Left ventricle myocardium inferior (tissue), 1 donor: ENCODE measurements around the gene JUNB. TPM values are rescaled to one million over a fixed set of nuclear protein-coding genes. Genes with fewer than 3 reads are reported as not detected.

Source experiments
- DNase-seq: peaks from one replicate; pipeline ENCODE4 v3.0.0-alpha.2; 2020
- H3K27ac ChIP-seq: fragments of 200-600 bp; replicated peaks from 2 replicates; pipeline ENCODE4 v1.8.0; 2021
- H3K27me3 ChIP-seq: fragments of 200-600 bp; 2 replicates; pipeline ENCODE4 v1.8.0; 2021; ENCODE audit warnings: low read depth
- H3K36me3 ChIP-seq: fragments of 200-600 bp; 2 replicates; pipeline ENCODE4 v1.8.0; 2021
- H3K4me1 ChIP-seq: fragments of 200-600 bp; 2 replicates; pipeline ENCODE4 v1.8.0; 2021
- H3K4me3 ChIP-seq: fragments of 200-600 bp; 2 replicates; pipeline ENCODE4 v1.8.0; 2021; ENCODE audit warnings: mild to moderate bottlenecking, moderate library complexity
- H3K9me3 ChIP-seq: fragments of 200-600 bp; replicated peaks from 2 replicates; pipeline ENCODE4 v1.8.0; 2021
- intact Hi-C: fragments of 100-400 bp; cut with micrococcal nuclease; formaldehyde crosslinking; loops from one replicate; pipeline ENCODE4 v1.11.0; 2022
- total RNA-seq: library from RNA; stranded (reverse); fragmentation: NEBNext Ultra II Directional; extraction: Animal tissue kit (Norgen Biotek cat#: 25700); gene quantifications from one replicate; pipeline ENCODE4 v1.2.1, GENCODE V29; 2021
- TF ChIP-seq, protein P1 (sequence below): fragments of 200-600 bp; IDR thresholded peaks from 2 replicates; pipeline ENCODE4 v1.8.0; 2021; ENCODE audit warnings: antibody characterized with exemption, mild to moderate bottlenecking, borderline replicate concordance
- donor health status: DM: no; HTN: yes; CAD: no; lungs with severe emphysema.

Gene JUNB
- total RNA-seq, 1 donor from 2014 or later, result 26.7 TPM

DNA sequence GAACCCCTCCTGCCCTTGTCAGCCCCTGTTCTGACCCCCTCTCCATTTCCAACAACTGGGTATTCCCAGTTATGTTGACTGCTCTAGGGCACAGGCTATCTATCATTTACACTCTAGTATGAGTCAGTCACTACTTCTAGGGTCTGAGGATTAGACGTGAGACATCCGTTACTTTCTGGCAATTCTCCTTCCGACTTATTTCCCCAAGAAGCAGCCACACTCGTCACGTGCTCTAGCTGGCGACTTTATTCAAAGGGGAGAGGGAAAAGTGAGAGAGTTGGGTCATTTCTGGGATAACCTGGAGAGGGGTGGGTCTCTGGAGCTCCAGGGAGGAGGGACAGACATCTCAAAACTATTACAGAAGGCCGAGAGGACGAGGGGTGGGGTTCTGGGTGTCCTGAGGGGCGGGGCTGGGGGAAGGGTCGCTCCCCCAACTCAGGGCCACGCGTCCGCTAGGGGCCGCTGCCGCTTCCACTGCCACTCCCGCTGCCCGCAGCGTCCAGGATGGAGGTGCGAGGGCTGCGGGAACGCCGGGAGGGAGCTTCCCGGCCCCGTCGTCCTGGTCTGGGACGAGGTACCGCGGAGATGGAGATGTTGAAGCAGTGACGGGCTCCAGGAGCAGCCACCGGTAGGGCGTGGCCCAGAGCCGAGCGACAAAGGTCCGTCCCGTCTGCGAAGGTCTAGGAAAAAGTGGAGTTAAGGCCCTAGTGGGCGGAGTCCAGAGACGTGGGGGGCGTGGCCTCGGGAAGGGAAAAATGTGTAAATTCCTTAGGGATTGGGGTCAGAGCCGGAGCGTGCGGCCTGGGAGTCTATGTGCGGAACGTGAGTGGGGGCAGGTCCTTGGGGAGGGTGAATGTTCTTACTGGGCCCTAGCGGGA, 34.2 kb downstream of the JUNB start:
- Histone ChIP-seq H3K4me3 (no peak overlapping the region), H3K36me3 (no peaks in the 10 kb centered on the region), H3K27ac (no peak overlapping the region), H3K4me1 (peaks cover 4% of the 10 kb centered on the region), H3K9me3 (peaks cover 7% of the 10 kb centered on the region), H3K27me3 (peaks cover 89% of the 10 kb centered on the region)
- intact Hi-C loops, result no loop called here
- no peak for DNase-seq
- TF ChIP-seq, protein P1, sequence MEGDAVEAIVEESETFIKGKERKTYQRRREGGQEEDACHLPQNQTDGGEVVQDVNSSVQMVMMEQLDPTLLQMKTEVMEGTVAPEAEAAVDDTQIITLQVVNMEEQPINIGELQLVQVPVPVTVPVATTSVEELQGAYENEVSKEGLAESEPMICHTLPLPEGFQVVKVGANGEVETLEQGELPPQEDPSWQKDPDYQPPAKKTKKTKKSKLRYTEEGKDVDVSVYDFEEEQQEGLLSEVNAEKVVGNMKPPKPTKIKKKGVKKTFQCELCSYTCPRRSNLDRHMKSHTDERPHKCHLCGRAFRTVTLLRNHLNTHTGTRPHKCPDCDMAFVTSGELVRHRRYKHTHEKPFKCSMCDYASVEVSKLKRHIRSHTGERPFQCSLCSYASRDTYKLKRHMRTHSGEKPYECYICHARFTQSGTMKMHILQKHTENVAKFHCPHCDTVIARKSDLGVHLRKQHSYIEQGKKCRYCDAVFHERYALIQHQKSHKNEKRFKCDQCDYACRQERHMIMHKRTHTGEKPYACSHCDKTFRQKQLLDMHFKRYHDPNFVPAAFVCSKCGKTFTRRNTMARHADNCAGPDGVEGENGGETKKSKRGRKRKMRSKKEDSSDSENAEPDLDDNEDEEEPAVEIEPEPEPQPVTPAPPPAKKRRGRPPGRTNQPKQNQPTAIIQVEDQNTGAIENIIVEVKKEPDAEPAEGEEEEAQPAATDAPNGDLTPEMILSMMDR, result peak; percentile 42

DNA sequence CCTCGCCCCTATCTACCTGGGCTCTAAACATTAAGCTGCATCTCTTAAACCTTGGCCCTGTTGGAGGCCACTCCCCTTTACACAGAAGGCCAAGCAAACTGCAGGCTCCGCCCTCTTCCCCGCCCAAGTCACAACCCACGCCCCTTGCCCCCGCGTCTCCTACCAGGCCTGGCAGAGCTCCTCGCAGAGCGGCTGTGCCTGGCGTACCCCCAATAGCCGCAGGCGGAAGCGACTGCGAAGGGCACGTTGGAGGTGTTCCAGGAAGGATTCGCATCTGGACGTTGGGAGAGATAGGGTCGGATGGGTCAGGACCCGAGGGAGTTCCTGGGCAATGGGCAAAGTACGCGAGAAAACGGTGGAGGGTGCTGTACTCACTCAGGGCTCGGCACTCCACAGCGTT, 37.2 kb downstream of the JUNB start:
- no peak overlapping the region for H3K4me3 ChIP-seq
- peaks cover 100% of the 10 kb centered on the region for H3K27me3 ChIP-seq
- intact Hi-C loops, result no loop called here
- H3K9me3 ChIP-seq, result no peaks in the 10 kb centered on the region
- no peak for DNase-seq
- H3K36me3 ChIP-seq, result no peaks in the 10 kb centered on the region
- H3K4me1 ChIP-seq, result peaks cover 17% of the 10 kb centered on the region
- H3K27ac ChIP-seq, result no peak overlapping the region
- TF ChIP-seq, protein P1, result no peak

DNA sequence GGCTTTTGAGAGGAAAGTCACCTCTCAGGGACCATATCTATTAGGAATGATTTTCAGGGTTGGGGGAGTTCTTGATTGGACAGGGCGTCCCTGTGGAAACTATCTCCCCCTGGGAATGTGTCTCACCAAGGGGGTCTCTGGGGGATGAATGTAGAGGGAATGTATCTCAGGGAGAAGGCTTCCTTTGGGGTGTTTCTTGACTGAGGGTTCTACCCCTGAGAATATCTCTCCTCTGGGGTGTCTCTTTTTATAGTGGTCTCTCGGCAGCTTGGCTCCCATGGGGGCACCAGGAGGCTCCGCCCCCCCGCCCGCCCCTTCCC, 42.1 kb downstream of the JUNB start:
- intact Hi-C loops, result no loop called here
- Histone ChIP-seq H3K27me3 (peaks cover 100% of the 10 kb centered on the region), H3K36me3 (no peaks in the 10 kb centered on the region), H3K4me1 (peaks cover 25% of the 10 kb centered on the region), H3K4me3 (peak overlapping the region; percentile 57), H3K9me3 (no peaks in the 10 kb centered on the region), H3K27ac (no peak overlapping the region)
- TF ChIP-seq, protein P1, result no peak
- no peak for DNase-seq

DNA sequence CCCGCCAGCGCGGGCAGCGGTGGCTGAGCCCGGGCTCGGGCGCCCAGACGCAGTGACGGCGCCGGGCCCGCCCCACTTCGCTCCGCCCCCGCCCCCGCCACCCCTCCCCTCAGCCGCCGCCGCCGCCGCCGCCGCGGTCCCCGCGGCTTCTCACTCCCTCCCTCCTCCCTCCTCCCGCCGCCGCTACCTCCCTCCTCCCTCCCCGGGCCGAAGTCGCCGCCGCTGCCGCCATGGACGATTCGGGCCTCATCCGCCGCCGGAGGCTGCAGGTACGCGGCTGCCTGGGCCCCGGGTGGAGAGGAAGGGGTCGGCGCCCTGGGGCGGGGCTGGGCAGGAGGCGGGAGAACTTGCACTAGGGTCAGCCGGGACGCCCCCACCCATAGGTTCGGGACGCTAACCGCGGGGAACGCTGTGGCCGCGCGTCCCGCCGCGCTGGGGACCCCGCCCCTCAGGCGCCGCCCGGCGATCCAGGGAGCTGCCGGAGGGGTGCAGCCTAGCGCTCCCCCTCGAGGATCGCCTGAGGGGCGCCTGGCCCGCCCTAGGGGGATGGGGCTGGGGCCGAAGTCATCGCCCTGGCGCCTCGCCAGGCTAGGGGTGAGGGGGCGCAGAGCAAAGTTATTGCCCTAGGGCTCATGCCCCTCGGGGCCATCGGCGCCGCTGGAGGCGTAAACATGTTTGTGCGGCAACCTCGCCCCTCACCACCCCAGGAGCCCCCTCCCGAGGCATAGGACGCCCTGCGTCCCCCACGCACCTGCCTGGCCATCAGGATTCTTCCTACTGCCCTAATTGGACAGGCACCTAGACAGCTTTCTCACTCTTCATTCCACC, 42.7 kb downstream of the JUNB start:
- DNase-seq, result no peak
- no peaks in the 10 kb centered on the region for H3K36me3 ChIP-seq
- intact Hi-C loops, result no loop called here
- peak overlapping the region; percentile 57 for H3K4me3 ChIP-seq
- peaks cover 100% of the 10 kb centered on the region for H3K27me3 ChIP-seq
- H3K9me3 ChIP-seq, result no peaks in the 10 kb centered on the region
- H3K27ac ChIP-seq, result no peak overlapping the region
- peaks cover 31% of the 10 kb centered on the region for H3K4me1 ChIP-seq
- TF ChIP-seq, protein P1, result no peak

DNA sequence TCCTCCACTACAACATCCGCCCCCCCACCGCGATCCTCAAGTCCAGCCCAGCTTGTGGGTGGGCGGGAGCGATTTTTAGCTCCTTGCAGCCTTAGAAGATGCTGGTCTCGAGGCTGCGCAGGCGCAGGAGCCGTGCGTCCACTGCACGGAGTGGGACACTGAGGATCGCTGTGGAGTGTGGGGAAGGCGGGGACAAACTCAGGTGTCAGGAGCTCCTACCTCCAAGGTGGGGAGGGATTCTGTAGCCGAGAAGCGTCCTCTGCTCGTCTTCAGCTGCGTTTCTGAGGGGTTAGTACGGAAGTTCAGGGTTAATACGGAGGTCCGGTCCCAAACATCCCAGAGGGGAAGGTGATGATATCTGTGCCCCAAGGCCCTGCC, 43.3 kb downstream of the JUNB start, which contains the start of gene RTBDN:
Gene RTBDN, minus strand, starts transcription at position 14 of the 378 bp plus-strand sequence. CDS start 4,600 bp downstream, outside the sequence.
- DNase-seq, result no peak
- TF ChIP-seq, protein P1, result no peak
- intact Hi-C loops, result no loop called here
- no peaks in the 10 kb centered on the region for H3K9me3 ChIP-seq
- peak within 1 kb of the TSS; percentile 57 for H3K4me3 ChIP-seq
- peaks cover 100% of the 10 kb centered on the region for H3K27me3 ChIP-seq
- no peak within 1 kb of the TSS for H3K27ac ChIP-seq
- H3K36me3 ChIP-seq, result no peaks in the 10 kb centered on the region
- H3K4me1 ChIP-seq, result peaks cover 31% of the 10 kb centered on the region
